Nephron (organoid): ENCODE data around the gene ZSWIM4.
A peak's percentile ranks its signal among the peaks of the same experiment; 100 is the strongest.

Source experiments
- H3K27ac Mint-ChIP-seq, 3 experiments: 2 replicates each; pipeline ENCODE4 v1.8.0; 2020; ENCODE audit warnings: mixed read lengths in 3 of 3, mild to moderate bottlenecking in 2 of 3, moderate library complexity in 1 of 3
- H3K27me3 Mint-ChIP-seq: 2 replicates; pipeline ENCODE4 v1.8.0; 2021; ENCODE audit warnings: low read depth, mild to moderate bottlenecking, moderate library complexity, mixed read lengths
- H3K36me3 Mint-ChIP-seq: 2 replicates; pipeline ENCODE4 v1.8.0; 2020; ENCODE audit warnings: low read depth, mixed read lengths
- H3K4me1 Mint-ChIP-seq: 2 replicates; pipeline ENCODE4 v1.8.0; 2020; ENCODE audit warnings: mixed read lengths
- H3K4me3 Mint-ChIP-seq, 3 experiments: 2 replicates each; pipeline ENCODE4 v1.8.0; 2020; ENCODE audit warnings: mild to moderate bottlenecking in 3 of 3, mixed read lengths in 3 of 3, moderate library complexity in 2 of 3
- H3K9me3 Mint-ChIP-seq: 2 replicates; pipeline ENCODE4 v1.8.0; 2020; ENCODE audit warnings: mixed read lengths
- TF ChIP-seq, protein P1 (sequence below), 3 experiments: fragments of 200-600 bp; sonication (generic); IDR thresholded peaks; one replicate each; pipeline ENCODE4 v1.5.0; 2021; ENCODE audit warnings: antibody characterized with exemption in 3 of 3; ENCODE audit not compliant: unreplicated experiment in 3 of 3

ZSWIM4 gene

GRCh38 chr19:13764101-13764807 lies 31.0 kb upstream of the ZSWIM4 start, which contains the start of gene MRI1:
MRI1 (plus strand) TSS chr19:13764522; CDS start chr19:13764589, 67 bp downstream.
- H3K27ac Mint-ChIP-seq, result peak within 1 kb of the TSS in 2 of 3 experiments; percentile 27 to 44
- no peaks in the 10 kb centered on the region for H3K27me3 Mint-ChIP-seq
- no peaks in the 10 kb centered on the region for H3K9me3 Mint-ChIP-seq
- TF ChIP-seq, protein P1, sequence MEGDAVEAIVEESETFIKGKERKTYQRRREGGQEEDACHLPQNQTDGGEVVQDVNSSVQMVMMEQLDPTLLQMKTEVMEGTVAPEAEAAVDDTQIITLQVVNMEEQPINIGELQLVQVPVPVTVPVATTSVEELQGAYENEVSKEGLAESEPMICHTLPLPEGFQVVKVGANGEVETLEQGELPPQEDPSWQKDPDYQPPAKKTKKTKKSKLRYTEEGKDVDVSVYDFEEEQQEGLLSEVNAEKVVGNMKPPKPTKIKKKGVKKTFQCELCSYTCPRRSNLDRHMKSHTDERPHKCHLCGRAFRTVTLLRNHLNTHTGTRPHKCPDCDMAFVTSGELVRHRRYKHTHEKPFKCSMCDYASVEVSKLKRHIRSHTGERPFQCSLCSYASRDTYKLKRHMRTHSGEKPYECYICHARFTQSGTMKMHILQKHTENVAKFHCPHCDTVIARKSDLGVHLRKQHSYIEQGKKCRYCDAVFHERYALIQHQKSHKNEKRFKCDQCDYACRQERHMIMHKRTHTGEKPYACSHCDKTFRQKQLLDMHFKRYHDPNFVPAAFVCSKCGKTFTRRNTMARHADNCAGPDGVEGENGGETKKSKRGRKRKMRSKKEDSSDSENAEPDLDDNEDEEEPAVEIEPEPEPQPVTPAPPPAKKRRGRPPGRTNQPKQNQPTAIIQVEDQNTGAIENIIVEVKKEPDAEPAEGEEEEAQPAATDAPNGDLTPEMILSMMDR (IDR thresholded peaks at IDR 0.05; ENCODE audit: unreplicated experiment in 3 of 3), result no peak
- peaks cover 7% of the 10 kb centered on the region for H3K4me1 Mint-ChIP-seq
- H3K36me3 Mint-ChIP-seq, result peaks cover 32% of the 10 kb centered on the region
- peak within 1 kb of the TSS; percentile 88 to 91 (median 89) for H3K4me3 Mint-ChIP-seq

- Mint-ChIP-seq H3K4me3 (peak overlapping the region; percentile 88 to 91 (median 89)), H3K36me3 (peaks cover 30% of the 10 kb centered on the region), H3K4me1 (peaks cover 7% of the 10 kb centered on the region), H3K27ac (peak overlapping the region in 2 of 3 experiments; percentile 27 to 44), H3K9me3 (no peaks in the 10 kb centered on the region), H3K27me3 (no peaks in the 10 kb centered on the region)
- TF ChIP-seq, protein P1 (IDR thresholded peaks at IDR 0.05; ENCODE audit: unreplicated experiment in 3 of 3), result no peak
These were observed 30.3 kb upstream of the ZSWIM4 start for GRCh38 chr19:13764821-13765394.

DNA sequence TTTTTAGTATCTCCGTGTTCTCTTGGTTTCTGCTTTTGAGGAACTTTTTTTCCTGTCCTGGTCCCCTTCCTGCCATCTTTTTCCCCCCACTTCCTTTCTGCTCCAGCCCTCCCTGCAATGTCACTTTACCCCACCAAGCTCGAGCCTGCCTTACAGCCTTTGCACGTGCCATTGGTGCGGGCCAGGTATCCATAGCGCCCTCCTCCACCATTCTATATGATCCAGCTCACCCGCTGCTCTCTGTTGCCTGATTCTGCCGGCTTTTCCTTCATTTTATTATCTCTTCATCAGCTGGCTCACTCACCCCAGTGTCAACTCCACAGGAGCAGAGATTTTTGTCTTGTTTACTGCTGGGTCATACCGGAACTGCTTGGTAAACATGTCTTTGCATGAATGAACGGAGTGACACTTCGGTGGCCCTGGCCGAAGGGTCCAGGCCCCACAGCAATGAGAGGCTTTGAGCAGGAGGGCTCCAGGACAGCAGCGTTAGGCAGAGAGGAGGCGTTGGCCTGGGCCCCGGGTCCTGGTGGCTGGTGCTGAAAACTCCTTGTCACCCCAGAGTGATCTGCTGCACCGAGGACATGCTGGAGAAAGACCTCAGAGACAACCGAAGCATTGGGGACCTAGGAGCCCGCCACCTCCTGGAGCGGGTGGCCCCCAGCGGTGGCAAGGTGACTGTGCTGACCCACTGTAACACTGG lies 29.7 kb upstream of the ZSWIM4 start:
- Mint-ChIP-seq H3K9me3 (no peaks in the 10 kb centered on the region), H3K4me3 (peak overlapping the region; percentile 88 to 91 (median 89)), H3K36me3 (peaks cover 27% of the 10 kb centered on the region), H3K27ac (peak overlapping the region in 2 of 3 experiments; percentile 27 to 44), H3K27me3 (no peaks in the 10 kb centered on the region), H3K4me1 (peaks cover 7% of the 10 kb centered on the region)
- TF ChIP-seq, protein P1 (IDR thresholded peaks at IDR 0.05; ENCODE audit: unreplicated experiment in 3 of 3), result no peak

GRCh38 chr19:13766095-13766481 lies 29.2 kb upstream of the ZSWIM4 start:
- H3K27ac Mint-ChIP-seq, result no peak overlapping the region
- TF ChIP-seq, protein P1 (IDR thresholded peaks at IDR 0.05; ENCODE audit: unreplicated experiment in 3 of 3), result no peak
- H3K4me3 Mint-ChIP-seq, result peak overlapping the region; percentile 56 to 89 (median 88)
- H3K27me3 Mint-ChIP-seq, result no peaks in the 10 kb centered on the region
- H3K36me3 Mint-ChIP-seq, result peaks cover 25% of the 10 kb centered on the region
- H3K4me1 Mint-ChIP-seq, result peaks cover 7% of the 10 kb centered on the region
- H3K9me3 Mint-ChIP-seq, result no peaks in the 10 kb centered on the region

DNA sequence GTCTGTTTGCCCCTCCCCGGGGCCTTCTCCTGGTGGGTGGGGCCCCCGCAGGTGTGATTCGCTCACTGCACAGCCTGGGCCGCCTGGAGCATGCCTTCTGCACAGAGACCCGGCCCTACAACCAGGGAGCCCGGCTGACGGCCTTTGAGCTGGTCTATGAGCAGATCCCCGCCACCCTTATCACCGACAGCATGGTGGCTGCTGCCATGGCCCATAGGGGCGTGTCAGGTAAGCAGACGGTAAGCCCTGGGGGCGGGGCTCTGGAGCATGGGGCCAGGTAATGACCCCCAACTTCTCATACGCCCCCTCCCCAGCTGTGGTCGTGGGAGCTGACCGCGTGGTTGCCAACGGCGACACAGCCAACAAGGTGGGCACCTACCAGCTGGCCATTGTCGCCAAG lies 26.7 kb upstream of the ZSWIM4 start:
- TF ChIP-seq, protein P1 (IDR thresholded peaks at IDR 0.05; ENCODE audit: unreplicated experiment in 3 of 3), result no peak
- Mint-ChIP-seq H3K4me1 (peaks cover 7% of the 10 kb centered on the region), H3K9me3 (no peaks in the 10 kb centered on the region), H3K27me3 (no peaks in the 10 kb centered on the region), H3K4me3 (no peak overlapping the region), H3K27ac (peak overlapping the region in 1 of 3 experiments; percentile 83), H3K36me3 (peaks cover 13% of the 10 kb centered on the region)
